ENCODE measurements around the gene MYOF. TPM values are rescaled to one million over a fixed set of nuclear protein-coding genes. Genes with fewer than 3 reads are reported as not detected.

The MYOF gene
- total and polyA plus RNA-seq, 2 experiments from 2014 or later = 101 to 261 TPM

GRCh38 chr10:93386631-93387369 lies 95.3 kb downstream of the MYOF start:
- H3K27ac ChIP-seq = peak overlapping the region; percentile 92
- no peaks in the 10 kb centered on the region for H3K9me2 ChIP-seq (ENCODE audit: insufficient read depth)
- H3K36me3 ChIP-seq (ENCODE audit: low read depth) = peaks cover 49% of the 10 kb centered on the region
- in situ Hi-C loops (cut with MboI) = no loop called here
- H2AFZ ChIP-seq = 0 out of 2 replicates have a peak overlapping the region, but pooled peaks have one; percentile 3
- H3K9ac ChIP-seq = peak overlapping the region; percentile 74
- peak overlapping the region; percentile 39; the same call in 1 of the 2 replicates for H3K4me3 ChIP-seq
- peak; percentile 74 for DNase-seq
- H3K4me2 ChIP-seq (ENCODE audit: unreplicated experiment) = peak overlapping the region; percentile 73
- H3K27me3 ChIP-seq (replicated peaks; ENCODE audit: insufficient read depth) = no peaks in the 10 kb centered on the region
- 38 to 41% methylated on average over 14 of the region's 14 CpGs for WGBS, 2 experiments (ENCODE audit: low coverage in 1 of 2, low lambda C conversion rate in 2 of 2, missing lambda C conversion rate in 2 of 2)
- no peaks in the 10 kb centered on the region for H3K9me3 ChIP-seq (ENCODE audit: low read depth)
- TF ChIP-seq EZH2 (IDR thresholded peaks at IDR 0.05; ENCODE audit: insufficient read depth, poor library complexity, severe bottlenecking) (no peak), EZH2phosphoT487 (IDR thresholded peaks at IDR 0.05; ENCODE audit: insufficient read depth, low read depth) (no peak)
- H3K4me1 ChIP-seq (ENCODE audit: insufficient read depth) = peaks cover 57% of the 10 kb centered on the region
- peaks cover 27% of the 10 kb centered on the region for H3K79me2 ChIP-seq (ENCODE audit: insufficient read depth)
- peaks cover 90% of the 10 kb centered on the region for H3F3A ChIP-seq (ENCODE audit: insufficient read depth)
- no peaks in the 10 kb centered on the region for H4K20me1 ChIP-seq (ENCODE audit: insufficient read depth)

GRCh38 chr10:93385345-93385744 lies 96.8 kb downstream of the MYOF start:
- TF ChIP-seq EZH2phosphoT487 (IDR thresholded peaks at IDR 0.05; ENCODE audit: insufficient read depth, low read depth) = no peak
- no peak for TF ChIP-seq EZH2 (IDR thresholded peaks at IDR 0.05; ENCODE audit: insufficient read depth, poor library complexity, severe bottlenecking)

GRCh38 chr10:93384006-93384405 lies 98.1 kb downstream of the MYOF start:
- Histone ChIP-seq H3F3A (ENCODE audit: insufficient read depth) (peaks cover 91% of the 10 kb centered on the region), H3K36me3 (ENCODE audit: low read depth) (peaks cover 62% of the 10 kb centered on the region), H3K27me3 (replicated peaks; ENCODE audit: insufficient read depth) (no peaks in the 10 kb centered on the region), H3K79me2 (ENCODE audit: insufficient read depth) (peaks cover 18% of the 10 kb centered on the region), H3K9me3 (ENCODE audit: low read depth) (no peaks in the 10 kb centered on the region), H3K9ac (peak overlapping the region; percentile 65), H3K9me2 (ENCODE audit: insufficient read depth) (no peaks in the 10 kb centered on the region), H3K4me1 (ENCODE audit: insufficient read depth) (peaks cover 67% of the 10 kb centered on the region), H3K27ac (peak overlapping the region; percentile 92), H4K20me1 (ENCODE audit: insufficient read depth) (no peaks in the 10 kb centered on the region), H3K4me2 (ENCODE audit: unreplicated experiment) (no peak overlapping the region), H2AFZ (no peak overlapping the region), H3K4me3 (no peak overlapping the region)
- TF ChIP-seq EZH2 (IDR thresholded peaks at IDR 0.05; ENCODE audit: insufficient read depth, poor library complexity, severe bottlenecking) (no peak), EZH2phosphoT487 (IDR thresholded peaks at IDR 0.05; ENCODE audit: insufficient read depth, low read depth) (no peak)
- 79 to 81% methylated on average over 7 of the region's 7 CpGs for WGBS, 2 experiments (ENCODE audit: low coverage in 1 of 2, low lambda C conversion rate in 2 of 2, missing lambda C conversion rate in 2 of 2)
- in situ Hi-C loops (cut with MboI) = no loop called here
- no peak for DNase-seq

More at GRCh38 chr10:93385345-93385744, 96.8 kb downstream of the MYOF start:
- Histone ChIP-seq H4K20me1 (ENCODE audit: insufficient read depth) (no peaks in the 10 kb centered on the region), H3K36me3 (ENCODE audit: low read depth) (peaks cover 57% of the 10 kb centered on the region), H3F3A (ENCODE audit: insufficient read depth) (peaks cover 90% of the 10 kb centered on the region), H3K27me3 (replicated peaks; ENCODE audit: insufficient read depth) (no peaks in the 10 kb centered on the region), H3K4me3 (no peak overlapping the region), H3K79me2 (ENCODE audit: insufficient read depth) (peaks cover 27% of the 10 kb centered on the region), H3K9me2 (ENCODE audit: insufficient read depth) (no peaks in the 10 kb centered on the region), H3K9me3 (ENCODE audit: low read depth) (no peaks in the 10 kb centered on the region), H3K4me1 (ENCODE audit: insufficient read depth) (peaks cover 56% of the 10 kb centered on the region), H3K27ac (peak overlapping the region; percentile 92), H3K4me2 (ENCODE audit: unreplicated experiment) (no peak overlapping the region), H2AFZ (no peak overlapping the region), H3K9ac (no peak overlapping the region)
- in situ Hi-C loops (cut with MboI) = no loop called here
- no peak for DNase-seq
- WGBS, 2 experiments (ENCODE audit: low coverage in 1 of 2, low lambda C conversion rate in 2 of 2, missing lambda C conversion rate in 2 of 2) = 93 to 94% methylated on average over 2 of the region's 2 CpGs

DNA sequence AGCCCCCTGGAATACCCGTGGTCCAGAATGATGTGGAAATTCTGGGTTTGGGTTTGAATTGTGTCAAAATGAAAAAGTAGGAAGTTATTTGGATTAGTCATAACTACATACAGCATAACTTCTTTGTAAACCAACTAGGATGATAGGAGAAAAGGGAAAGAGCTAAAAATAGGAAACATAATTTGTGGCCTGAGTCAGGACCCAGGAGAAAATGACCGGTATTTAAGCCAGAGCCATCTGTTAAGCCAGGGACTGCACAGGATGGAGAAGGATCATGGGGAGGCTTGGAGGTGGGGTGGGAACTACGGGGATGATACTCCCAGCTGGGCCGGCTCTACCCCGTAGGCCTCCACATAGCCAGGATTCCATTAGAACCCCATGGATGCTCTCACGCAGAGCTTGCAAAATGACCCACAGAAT lies 98.6 kb downstream of the MYOF start:
- Histone ChIP-seq H3F3A (ENCODE audit: insufficient read depth) (peaks cover 90% of the 10 kb centered on the region), H2AFZ (no peak overlapping the region), H3K27me3 (replicated peaks; ENCODE audit: insufficient read depth) (no peaks in the 10 kb centered on the region), H3K79me2 (ENCODE audit: insufficient read depth) (peaks cover 18% of the 10 kb centered on the region), H3K36me3 (ENCODE audit: low read depth) (peaks cover 61% of the 10 kb centered on the region), H3K4me1 (ENCODE audit: insufficient read depth) (peaks cover 70% of the 10 kb centered on the region), H3K9me2 (ENCODE audit: insufficient read depth) (no peaks in the 10 kb centered on the region), H4K20me1 (ENCODE audit: insufficient read depth) (no peaks in the 10 kb centered on the region), H3K27ac (peak overlapping the region; percentile 92), H3K9me3 (ENCODE audit: low read depth) (no peaks in the 10 kb centered on the region), H3K4me3 (no peak overlapping the region), H3K4me2 (ENCODE audit: unreplicated experiment) (peak overlapping the region; percentile 38), H3K9ac (peak overlapping the region; percentile 65)
- in situ Hi-C loops (cut with MboI) = no loop called here
- no peak for TF ChIP-seq EZH2 (IDR thresholded peaks at IDR 0.05; ENCODE audit: insufficient read depth, poor library complexity, severe bottlenecking)
- no peak for TF ChIP-seq EZH2phosphoT487 (IDR thresholded peaks at IDR 0.05; ENCODE audit: insufficient read depth, low read depth)
- peak; percentile 94 for DNase-seq
- 8 to 14% methylated on average over 6 of the region's 6 CpGs for WGBS, 2 experiments (ENCODE audit: low coverage in 1 of 2, low lambda C conversion rate in 2 of 2, missing lambda C conversion rate in 2 of 2)
